Measurements from ENCODE around the gene DGCR8. TPM values are rescaled to one million over a fixed set of nuclear protein-coding genes. Genes with fewer than 3 reads are reported as not detected.

Gene DGCR8
- total and polyA plus RNA-seq, 10 donors, result 7.8 to 62.7 (median 31.4) TPM

- Histone ChIP-seq H3K27me3 (replicated peaks in 1 of 7) (no peaks in the 10 kb centered on the region), H3K9me3 (no peaks in the 10 kb centered on the region), H3K4me3 (no peak overlapping the region), H3K36me3 (peaks cover 0 to 80% (median 40%) of the 10 kb centered on the region in 6 donors), H3K27ac (peak overlapping the region in 2 of 8 donors; percentile 26 to 35), H3K4me1 (peaks cover 0 to 33% (median 2%) of the 10 kb centered on the region in 6 donors)
- intact Hi-C loops (cut with DNase I; ENCODE audit: low total_unique reads), result no loop called here
- WGBS, 5 donors, result 87 to 92% (median 89%) methylated on average over 16 to 27 of the region's 27 CpGs
- DNase-seq, result no peak
- TF ChIP-seq POLR2A (IDR thresholded peaks at IDR 0.05) (no peak), CTCF (IDR thresholded peaks at IDR 0.05 in 8 of 11, conservative IDR thresholded peaks at IDR 0.05 in 3 of 11) (no peak), POLR2AphosphoS5 (IDR thresholded peaks at IDR 0.05) (peak in 2 of 3 donors; percentile 30 to 60)
Measured at GRCh38 chr22:20063271-20064139, 16.5 kb upstream of the DGCR8 start.

GRCh38 chr22:20064140-20064480 is 15.9 kb upstream of the DGCR8 start:
- Histone ChIP-seq H3K4me1 (peaks cover 0 to 33% (median 2%) of the 10 kb centered on the region in 6 donors), H3K9me3 (no peaks in the 10 kb centered on the region), H3K36me3 (peaks cover 0 to 74% (median 38%) of the 10 kb centered on the region in 6 donors), H3K27me3 (replicated peaks in 1 of 7) (no peaks in the 10 kb centered on the region), H3K4me3 (no peak overlapping the region), H3K27ac (peak overlapping the region in 2 of 8 donors; percentile 26 to 35)
- no peak for DNase-seq
- intact Hi-C loops (cut with DNase I; ENCODE audit: low total_unique reads), result no loop called here
- TF ChIP-seq POLR2AphosphoS5 (IDR thresholded peaks at IDR 0.05) (no peak), POLR2A (IDR thresholded peaks at IDR 0.05) (no peak), CTCF (IDR thresholded peaks at IDR 0.05 in 8 of 11, conservative IDR thresholded peaks at IDR 0.05 in 3 of 11) (no peak)
- WGBS, 5 donors, result 59 to 92% (median 81%) methylated on average over 2 to 3 of the region's 3 CpGs

- DNase-seq, result no peak
- Histone ChIP-seq H3K27me3 (replicated peaks in 1 of 7) (no peaks in the 10 kb centered on the region), H3K4me3 (no peak overlapping the region), H3K36me3 (peaks cover 0 to 71% (median 38%) of the 10 kb centered on the region in 6 donors), H3K4me1 (peaks cover 0 to 33% (median 2%) of the 10 kb centered on the region in 6 donors), H3K27ac (no peak overlapping the region), H3K9me3 (no peaks in the 10 kb centered on the region)
- TF ChIP-seq CTCF (IDR thresholded peaks at IDR 0.05 in 8 of 11, conservative IDR thresholded peaks at IDR 0.05 in 3 of 11), result no peak
- peak in 1 of 3 donors; percentile 18 for TF ChIP-seq POLR2AphosphoS5 (IDR thresholded peaks at IDR 0.05)
- intact Hi-C loops (cut with DNase I; ENCODE audit: low total_unique reads), result no loop called here
- WGBS, 5 donors, result 88 to 95% (median 92%) methylated on average over 13 to 18 of the region's 18 CpGs
Measured at GRCh38 chr22:20064545-20065262, 15.3 kb upstream of the DGCR8 start.

All from spleen (tissue), 11 donors.